Ovary (tissue), 9 donors: ENCODE measurements around the gene FYN. TPM values are rescaled to one million over a fixed set of nuclear protein-coding genes. Genes with fewer than 3 reads are reported as not detected.

ENCODE experiments used
- DNase-seq, 5 donors: peaks; one replicate each; pipeline ENCODE4 v3.0.0-alpha.2; 2019 to 2020
- H3K27ac ChIP-seq, 2 donors: fragments of 200-600 bp; one replicate each; pipeline versions ENCODE4 v1.5.1 to v1.8.0; 2019 to 2022
- H3K27me3 ChIP-seq: fragments of 200-600 bp; one replicate; pipeline ENCODE4 v1.8.0; 2022
- H3K36me3 ChIP-seq: fragments of 200-600 bp; sonication (generic); one replicate; pipeline ENCODE4 v1.5.1; 2019
- H3K4me1 ChIP-seq: one replicate; pipeline ENCODE4 v1.8.1; 2013; ENCODE audit warnings: mild to moderate bottlenecking, moderate library complexity; ENCODE audit not compliant: insufficient read depth
- H3K4me3 ChIP-seq: fragments of 200-600 bp; sonication (generic); one replicate; pipeline ENCODE4 v1.5.1; 2017
- H3K9me3 ChIP-seq, 2 donors: fragments of 200-600 bp in 1 of 2; sonication (generic) in 1 of 2; one replicate each; pipeline versions ENCODE4 v1.5.1 to v1.8.1; 2013 to 2019; ENCODE audit warnings: mild to moderate bottlenecking in 1 of 2, moderate library complexity in 1 of 2
- CTCF ChIP-seq, 3 donors: fragments of 450-650 bp in 2 of 3; fragments of 200-600 bp in 1 of 3; IDR thresholded peaks; one replicate each; pipeline versions ENCODE4 v1.5.1 to v1.8.0; 2016 to 2022; ENCODE audit warnings: antibody characterized with exemption in 3 of 3, mild to moderate bottlenecking in 1 of 3
- EP300 ChIP-seq: sonication (generic); formaldehyde crosslinking; IDR thresholded peaks from one replicate; pipeline ENCODE4 v1.6.1; 2017; ENCODE audit warnings: antibody characterized with exemption
- POLR2A ChIP-seq: fragments of 450-650 bp; IDR thresholded peaks from one replicate; pipeline ENCODE4 v1.6.1; 2017; ENCODE audit warnings: antibody characterized with exemption, mild to moderate bottlenecking, moderate library complexity
- WGBS, 3 donors: extraction: QIAGEN DNeasy Blood & Tissue Kit in 1 of 3; methylation state at CpG; one replicate each; pipeline versions ENCODE4 v1.1.5 to v1.1.7; 2013 to 2017; 5-methylcytosine and 5-hydroxymethylcytosine counted together
- intact Hi-C, 4 donors: fragments of 100-400 bp; cut with DNase I; formaldehyde crosslinking; loops; one replicate each; pipeline versions ENCODE4 v1.11.0 to v1.15.1; 2022 to 2023
- polyA plus RNA-seq, 2 donors: library from polyadenylated mRNA; stranded (reverse); fragments of 200-250 nt in 1 of 2; fragments of 350-450 nt in 1 of 2; fragmentation: Illumina TruSeq in 1 of 2; extraction: RNeasy Lipid Tissue Mini Kit (QIAGEN cat#74804) in 1 of 2; gene quantifications; one replicate each; pipeline ENCODE4 v1.2.3, GENCODE V29; 2013 to 2014
- total RNA-seq, 7 donors: library from RNA; depleted of rRNA in 2 of 7; stranded (reverse); fragments of >200 nt in 2 of 7; fragmentation: NEBNext Ultra II Directional in 3 of 7; extraction: Animal tissue kit (Norgen Biotek cat#: 25700) in 3 of 7; gene quantifications; one replicate each; pipeline versions ENCODE4 v1.1.0 to v1.2.4, GENCODE V29; 2016 to 2023
- donor health status: DM: no; HTN: no; CAD: no; lungs with moderate emphysema.
- donor health status: DM: no; HTN: no; CAD: no.
- donor health status: Bipolar disorder and iron deficiency.
- donor health status: DM: yes; HTN: yes; CAD: no.
- donor health status: DM: no; HTN: no; CAD: no.
- donor health status: DM: yes; HTN: yes; CAD: no.

FYN gene
- total and polyA plus RNA-seq, 9 donors, result 37.2 to 116 (median 72.7) TPM

GRCh38 chr6:111793711-111794111, 79.5 kb downstream of the FYN start:
- Histone ChIP-seq H3K4me1 (peaks cover 6% of the 10 kb centered on the region), H3K9me3 (no peaks in the 10 kb centered on the region), H3K27me3 (no peaks in the 10 kb centered on the region), H3K36me3 (no peaks in the 10 kb centered on the region), H3K4me3 (no peak overlapping the region), H3K27ac (no peak overlapping the region)
- intact Hi-C loops, result no loop called here
- WGBS, 3 donors, result 80 to 93% (median 84%) methylated on average over 8 of the region's 8 CpGs
- DNase-seq, result no peak
- TF ChIP-seq POLR2A (no peak), CTCF (IDR thresholded peaks at IDR 0.05) (no peak), EP300 (no peak)

GRCh38 chr6:111792914-111793700, 80.1 kb downstream of the FYN start:
- TF ChIP-seq CTCF (IDR thresholded peaks at IDR 0.05), result no peak
- TF ChIP-seq EP300, result no peak
- no peak for TF ChIP-seq POLR2A
- no peaks in the 10 kb centered on the region for H3K27me3 ChIP-seq
- peaks cover 4% of the 10 kb centered on the region for H3K4me1 ChIP-seq
- no peak overlapping the region for H3K27ac ChIP-seq
- H3K9me3 ChIP-seq, result no peaks in the 10 kb centered on the region
- no peaks in the 10 kb centered on the region for H3K36me3 ChIP-seq
- WGBS, 3 donors, result 91 to 94% (median 91%) methylated on average over 10 of the region's 10 CpGs
- no peak for DNase-seq
- no peak overlapping the region for H3K4me3 ChIP-seq
- intact Hi-C loops, result no loop called here

DNA sequence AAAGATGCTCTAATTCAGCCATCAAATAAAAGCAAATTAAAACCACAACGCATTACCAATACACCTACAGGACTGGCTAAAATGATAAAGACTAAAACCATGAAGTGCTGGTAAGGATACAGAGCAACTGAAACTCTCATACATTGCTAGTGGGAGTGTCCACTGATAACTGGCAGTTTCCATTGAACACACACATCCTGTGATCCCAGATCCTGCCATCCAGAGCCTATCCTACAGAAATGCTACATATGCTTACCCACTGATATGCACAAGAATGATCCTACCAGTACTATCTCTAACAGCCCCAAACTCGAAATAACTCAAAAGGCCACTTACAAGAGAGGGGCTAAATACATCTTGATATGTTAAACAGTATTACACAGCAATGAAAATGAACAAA, 81.0 kb downstream of the FYN start:
- Histone ChIP-seq H3K9me3 (no peaks in the 10 kb centered on the region), H3K27me3 (no peaks in the 10 kb centered on the region), H3K4me3 (no peak overlapping the region), H3K4me1 (peaks cover 4% of the 10 kb centered on the region), H3K27ac (no peak overlapping the region), H3K36me3 (no peaks in the 10 kb centered on the region)
- no peak for TF ChIP-seq POLR2A
- TF ChIP-seq CTCF (IDR thresholded peaks at IDR 0.05), result no peak
- TF ChIP-seq EP300, result no peak
- DNase-seq, result no peak
- intact Hi-C loops, result no loop called here
- 94 to 96% (median 96%) methylated on average over 2 of the region's 2 CpGs for WGBS, 3 donors

DNA sequence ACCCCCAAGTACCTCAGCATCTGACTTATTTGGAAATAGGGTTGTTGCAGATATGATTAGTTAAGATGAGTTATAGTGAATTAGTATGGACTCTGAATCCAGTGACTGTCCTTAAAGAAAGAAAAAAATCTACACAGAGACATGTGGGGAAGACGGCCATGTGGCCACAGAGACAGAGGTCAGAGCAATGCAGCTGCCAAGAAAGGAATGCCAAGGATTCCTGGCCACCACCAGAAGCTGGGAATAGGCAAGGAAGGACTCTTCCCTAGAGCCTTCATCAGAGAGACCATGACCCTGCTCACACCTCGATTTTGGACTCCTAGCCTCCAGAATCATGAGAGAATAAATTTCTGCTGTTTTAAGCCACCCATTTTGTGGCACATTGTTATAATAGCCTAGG, 81.8 kb downstream of the FYN start:
- Histone ChIP-seq H3K4me3 (no peak overlapping the region), H3K36me3 (no peaks in the 10 kb centered on the region), H3K27ac (no peak overlapping the region), H3K27me3 (no peaks in the 10 kb centered on the region), H3K4me1 (peaks cover 4% of the 10 kb centered on the region), H3K9me3 (no peaks in the 10 kb centered on the region)
- intact Hi-C loops, result no loop called here
- 24 to 43% (median 37%) methylated on average over 2 of the region's 2 CpGs for WGBS, 3 donors
- TF ChIP-seq CTCF (IDR thresholded peaks at IDR 0.05), result no peak
- TF ChIP-seq EP300, result no peak
- no peak for TF ChIP-seq POLR2A
- no peak for DNase-seq
